A172 (cell line): ENCODE data around the gene IL1RAP. TPM values are rescaled to one million over a fixed set of nuclear protein-coding genes. Genes with fewer than 3 reads are reported as not detected.
"Not testable (repeated sequence)": the region's sequence is repeated elsewhere in the genome, so short reads cannot be mapped to it uniquely, and the experiment has no call there.

Experiments
- DNase-seq: peaks from one replicate; pipeline ENCODE4 v3.0.0-alpha.2; 2015; ENCODE audit warnings: low spot score
- total RNA-seq: library from RNA; depleted of rRNA; stranded (reverse); fragments of >200 nt; shearing (Covaris generic); gene quantifications from 2 replicates; pipeline ENCODE4 v1.2.3, GENCODE V29; 2014; rRNA removed

The IL1RAP gene
- total RNA-seq, result 13.3 and 14.6 TPM in 2 replicates

GRCh38 chr3:190513409-190514370, at the start of gene IL1RAP:
Gene IL1RAP (plus strand): TSS chr3:190514085. CDS start chr3:190564290, 50,205 bp downstream.
- DNase-seq, result peak; percentile 77

- no peak for DNase-seq
Measured at GRCh38 chr3:190467922-190468321, 46.0 kb upstream of the IL1RAP start.

- not testable (repeated sequence) for DNase-seq
Measured at GRCh38 chr3:190473261-190473660, 40.6 kb upstream of the IL1RAP start.

GRCh38 chr3:190481779-190482178, 32.1 kb upstream of the IL1RAP start:
- DNase-seq, result no peak

GRCh38 chr3:190485830-190486532, 27.9 kb upstream of the IL1RAP start:
- DNase-seq, result peak; percentile 5

- DNase-seq, result no peak
Measured at GRCh38 chr3:190486533-190486864, 27.4 kb upstream of the IL1RAP start.

- no peak for DNase-seq
Measured at GRCh38 chr3:190486908-190487607, 26.8 kb upstream of the IL1RAP start.

- peak; percentile 59 for DNase-seq
Measured at GRCh38 chr3:190491533-190492054, 22.3 kb upstream of the IL1RAP start.

GRCh38 chr3:190492129-190492528, 21.8 kb upstream of the IL1RAP start:
- no peak for DNase-seq

GRCh38 chr3:190492966-190493365, 20.9 kb upstream of the IL1RAP start:
- no peak for DNase-seq

GRCh38 chr3:190494907-190495306, 19.0 kb upstream of the IL1RAP start:
- DNase-seq, result no peak

GRCh38 chr3:190495354-190495753, 18.5 kb upstream of the IL1RAP start:
- no peak for DNase-seq

- DNase-seq, result no peak
Measured at GRCh38 chr3:190495796-190496195, 18.1 kb upstream of the IL1RAP start.

- no peak for DNase-seq
Measured at GRCh38 chr3:190496859-190497258, 17.0 kb upstream of the IL1RAP start.

- DNase-seq, result peak; percentile 11
Measured at GRCh38 chr3:190497811-190498210, 16.1 kb upstream of the IL1RAP start.

- no peak for DNase-seq
Measured at GRCh38 chr3:190498293-190498692, 15.6 kb upstream of the IL1RAP start.

- no peak for DNase-seq
Measured at GRCh38 chr3:190499122-190499521, 14.8 kb upstream of the IL1RAP start.

- DNase-seq, result no peak
Measured at GRCh38 chr3:190502946-190503345, 10.9 kb upstream of the IL1RAP start.

GRCh38 chr3:190504354-190505125, 9.3 kb upstream of the IL1RAP start:
- DNase-seq, result no peak

- no peak for DNase-seq
Measured at GRCh38 chr3:190505381-190506003, 8.4 kb upstream of the IL1RAP start.

- no peak for DNase-seq
Measured at GRCh38 chr3:190506271-190506670, 7.6 kb upstream of the IL1RAP start.
